HG03045 (cell line): ENCODE results near the gene C2CD4C.
"Not testable (repeated sequence)": the region's sequence is repeated elsewhere in the genome, so short reads cannot be mapped to it uniquely, and the experiment has no call there.

ENCODE experiments used
- ATAC-seq: cut with Tn5 transposase; IDR thresholded peaks from one replicate; pipeline ENCODE4 v1.9.1; 2021; ENCODE audit warnings: mild to moderate bottlenecking, moderate library complexity; ENCODE audit not compliant: unreplicated experiment

C2CD4C gene

GRCh38 chr19:384799-385169 lies 24.2 kb downstream of the C2CD4C start:
- no peak for ATAC-seq

DNA sequence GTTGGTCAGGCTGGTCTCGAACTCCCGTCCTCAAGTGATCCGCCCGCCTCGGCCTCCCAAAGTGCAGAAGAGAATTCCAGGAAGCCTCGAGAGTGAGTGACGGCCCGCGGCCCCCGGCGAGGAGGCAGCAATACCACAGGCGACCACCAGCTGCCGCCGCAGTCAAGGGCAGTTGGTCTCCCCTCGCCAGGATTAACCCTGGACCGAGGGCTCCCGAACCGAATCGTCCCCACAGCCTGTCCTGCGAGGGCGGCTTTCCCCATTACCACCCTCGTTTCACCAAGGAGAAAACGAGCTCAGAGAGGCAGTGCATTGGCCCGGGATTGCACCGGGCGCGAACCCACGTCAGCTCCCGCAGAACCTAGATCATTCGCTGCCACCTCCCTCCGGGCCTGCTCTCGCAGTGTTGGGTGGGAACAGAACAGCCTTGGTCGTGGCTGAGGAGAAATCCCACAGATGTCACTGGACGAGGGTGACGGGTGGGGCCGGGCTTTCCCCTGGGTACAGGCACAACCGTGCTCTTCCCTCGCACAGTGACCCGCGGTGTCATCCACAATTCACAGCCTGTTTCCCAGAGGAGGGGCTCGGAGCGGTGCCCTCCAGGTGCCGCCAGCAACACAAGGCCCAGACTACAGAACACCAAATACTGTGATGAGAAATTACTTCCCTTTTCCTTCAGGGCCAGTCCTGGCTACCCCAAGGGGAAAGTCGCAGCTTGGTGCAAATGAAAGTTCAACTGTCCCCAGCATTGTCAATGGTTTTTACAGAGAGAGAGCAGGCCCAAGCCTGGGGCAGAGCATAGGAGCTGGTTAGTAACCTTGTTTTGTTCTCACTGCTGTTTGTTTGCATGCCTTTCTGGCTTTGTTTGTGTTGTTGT lies 24.8 kb downstream of the C2CD4C start:
- no peak for ATAC-seq

DNA sequence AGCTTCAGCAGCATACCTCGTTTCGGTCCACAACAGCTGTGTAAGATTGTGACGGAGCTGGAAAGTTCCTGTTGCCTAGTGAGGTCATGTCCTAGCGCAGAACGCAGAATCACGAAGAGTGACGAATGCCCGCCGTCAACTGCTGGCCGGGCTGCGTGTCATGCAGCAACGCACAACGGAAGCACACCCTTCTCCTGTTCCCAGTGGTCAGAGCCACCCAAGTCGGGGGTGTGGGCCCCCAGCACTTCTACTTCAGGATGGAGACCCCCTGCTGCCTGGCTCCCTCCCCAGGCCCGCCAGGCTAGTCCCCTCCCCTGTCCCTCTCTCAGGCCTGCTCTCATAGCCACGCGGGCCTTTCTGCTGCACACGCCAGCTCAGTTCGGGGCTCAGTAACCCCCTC lies 25.9 kb downstream of the C2CD4C start:
- no peak for ATAC-seq

DNA sequence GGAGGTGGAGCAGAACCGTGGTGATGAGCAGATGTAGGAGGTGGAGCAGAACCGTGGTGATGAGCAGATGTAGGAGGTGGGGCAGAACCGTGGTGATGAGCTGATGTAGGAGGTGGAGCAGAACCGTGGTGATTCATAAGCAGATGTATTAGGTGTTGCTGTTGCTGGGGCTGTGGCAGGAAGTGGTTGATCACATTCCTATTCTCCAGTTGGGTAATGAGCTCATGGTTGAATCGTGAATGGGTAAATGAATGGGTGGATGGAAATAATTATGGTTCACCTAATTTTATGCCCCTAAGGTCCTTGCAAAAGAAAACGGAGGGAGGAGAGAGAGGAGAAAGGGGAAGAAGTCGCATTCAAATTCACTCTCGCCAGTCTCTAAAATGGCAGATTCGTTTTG lies 26.4 kb downstream of the C2CD4C start:
- ATAC-seq, result not testable (repeated sequence)

DNA sequence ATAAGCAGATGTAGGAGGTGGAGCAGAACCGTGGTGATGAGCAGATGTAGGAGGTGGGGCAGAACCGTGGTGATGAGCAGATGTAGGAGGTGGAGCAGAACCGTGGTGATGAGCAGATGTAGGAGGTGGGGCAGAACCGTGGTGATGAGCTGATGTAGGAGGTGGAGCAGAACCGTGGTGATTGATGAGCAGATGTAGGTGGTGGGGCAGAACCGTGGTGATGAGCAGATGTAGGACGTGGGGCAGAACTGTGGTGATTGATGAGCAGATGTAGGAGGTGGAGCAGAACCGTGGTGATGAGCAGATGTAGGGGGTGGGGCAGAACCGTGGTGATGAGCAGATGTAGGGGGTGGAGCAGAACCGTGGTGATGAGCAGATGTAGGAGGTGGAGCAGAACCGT lies 27.0 kb downstream of the C2CD4C start:
- not testable (repeated sequence) for ATAC-seq

- not testable (repeated sequence) for ATAC-seq
Measured at GRCh38 chr19:380618-381219, 28.2 kb downstream of the C2CD4C start.

GRCh38 chr19:379796-380195 lies 29.2 kb downstream of the C2CD4C start:
- no peak for ATAC-seq

GRCh38 chr19:378706-379105 lies 30.2 kb downstream of the C2CD4C start:
- ATAC-seq, result no peak

GRCh38 chr19:377801-378581 lies 31.0 kb downstream of the C2CD4C start:
- no peak for ATAC-seq

DNA sequence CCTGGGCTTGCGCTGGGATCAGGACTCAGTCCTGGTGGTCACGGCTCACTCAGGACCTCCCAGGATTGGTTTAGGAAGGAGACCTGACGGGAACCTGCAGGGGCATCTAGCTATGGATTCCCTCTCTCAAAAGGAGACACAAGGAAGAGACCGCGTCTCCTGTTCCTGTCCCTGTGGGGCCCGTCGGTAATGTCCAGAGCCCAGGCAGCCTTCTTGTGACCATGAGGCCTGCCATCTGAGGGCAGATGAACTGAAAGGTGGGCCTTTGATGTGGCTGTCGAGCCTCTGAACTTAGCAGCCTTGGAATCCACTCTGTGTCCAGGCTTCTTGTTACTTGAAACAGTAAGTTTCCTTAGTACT lies 32.9 kb downstream of the C2CD4C start:
- no peak for ATAC-seq

DNA sequence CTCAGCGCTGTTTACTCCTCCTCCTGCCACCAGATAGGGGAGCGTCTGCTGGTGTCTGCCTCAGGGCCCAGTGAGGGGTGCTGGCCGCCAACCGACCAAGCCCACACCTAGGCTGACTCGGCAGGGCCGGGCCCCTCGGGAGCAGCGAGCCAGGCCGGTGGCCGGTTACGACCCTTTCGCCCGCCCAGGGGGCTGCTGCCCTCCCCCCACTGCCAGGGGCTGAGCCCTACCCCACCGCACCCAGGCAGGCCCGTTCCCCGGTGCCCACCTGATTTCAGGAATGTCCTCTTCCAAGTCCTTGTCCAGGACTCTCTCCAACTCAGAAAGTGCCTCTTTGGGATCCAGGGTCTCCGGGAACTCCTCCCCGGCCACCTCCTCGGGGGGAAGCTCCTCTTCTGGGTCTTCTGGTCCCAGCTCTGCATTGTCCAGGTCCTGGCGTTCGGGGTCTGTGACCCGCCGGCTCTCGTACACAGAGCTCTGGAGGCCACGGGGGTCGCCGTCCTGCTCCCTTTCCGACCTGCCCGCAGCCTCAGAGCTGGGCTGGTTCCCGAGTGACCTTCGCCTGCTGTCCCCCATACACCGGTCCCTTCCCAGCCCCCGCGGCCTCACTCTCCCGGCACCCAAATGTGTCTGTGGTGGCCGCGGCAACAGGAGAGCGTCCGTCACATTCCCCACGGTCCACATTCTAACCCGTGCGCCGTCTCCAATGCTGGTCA lies 33.4 kb downstream of the C2CD4C start:
- no peak for ATAC-seq

GRCh38 chr19:374886-375235 lies 34.1 kb downstream of the C2CD4C start:
- ATAC-seq, result no peak

- ATAC-seq, result no peak
Measured at GRCh38 chr19:374183-374885, 34.6 kb downstream of the C2CD4C start.

- no peak for ATAC-seq
Measured at GRCh38 chr19:373391-374182, 35.4 kb downstream of the C2CD4C start.

- no peak for ATAC-seq
Measured at GRCh38 chr19:372306-372890, 36.5 kb downstream of the C2CD4C start.

DNA sequence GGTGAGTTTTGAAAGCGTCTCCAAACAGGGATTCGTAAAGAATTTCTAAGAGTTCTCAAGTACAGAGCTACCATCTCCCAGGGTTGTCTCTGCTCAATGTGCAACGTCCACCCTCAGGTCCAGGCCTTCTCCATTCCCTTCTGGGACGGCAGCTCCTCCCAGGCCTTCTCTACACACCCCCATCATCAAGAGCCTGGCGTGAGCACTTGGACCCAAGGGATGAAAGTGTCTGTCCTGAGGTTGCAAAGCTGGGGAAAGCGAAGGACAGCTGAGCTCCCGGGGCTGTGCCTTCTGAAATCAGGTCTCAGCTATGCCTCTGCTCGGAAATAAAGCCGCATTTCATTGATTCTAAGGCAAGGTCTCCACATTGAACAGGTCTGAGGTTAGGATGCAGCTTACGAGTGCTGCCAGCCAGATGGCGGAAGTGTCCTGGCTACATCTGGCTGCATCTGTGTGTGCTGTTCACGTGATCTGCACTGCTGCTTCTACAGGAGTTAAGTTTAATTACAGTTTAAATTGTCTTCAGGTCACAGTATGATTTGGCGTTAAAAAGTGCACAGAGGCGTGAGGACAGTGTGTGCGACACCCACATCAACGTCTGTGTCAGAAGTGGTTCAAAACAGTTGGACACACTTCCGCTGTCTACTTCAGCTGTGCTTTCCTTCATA lies 37.3 kb downstream of the C2CD4C start:
- no peak for ATAC-seq

GRCh38 chr19:370641-371330 lies 38.2 kb downstream of the C2CD4C start:
- ATAC-seq, result no peak

DNA sequence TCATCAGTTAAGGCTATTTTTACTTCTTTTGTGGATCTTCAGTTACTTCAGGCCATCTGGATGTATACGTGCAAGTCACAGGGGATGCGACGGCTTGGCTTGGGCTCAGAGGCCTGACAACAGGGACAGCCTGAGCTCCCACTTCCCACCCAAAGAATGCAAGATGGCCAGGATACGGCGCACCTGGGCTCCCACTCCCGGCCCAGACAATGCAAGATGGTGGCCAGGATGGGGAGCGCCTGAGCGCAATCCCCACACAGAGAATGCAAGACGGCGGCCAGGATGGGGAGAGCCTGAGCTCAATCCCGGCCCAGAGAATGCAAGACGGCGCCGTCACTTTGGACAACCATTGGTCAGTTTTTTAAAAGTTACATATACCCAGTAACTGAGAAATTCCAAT lies 39.1 kb downstream of the C2CD4C start:
- ATAC-seq, result no peak
